ENCODE data around the gene U2AF1L4. TPM values are rescaled to one million over a fixed set of nuclear protein-coding genes. Genes with fewer than 3 reads are reported as not detected.
"Not testable (repeated sequence)": the region's sequence is repeated elsewhere in the genome, so short reads cannot be mapped to it uniquely, and the experiment has no call there.

The U2AF1L4 gene
- total RNA-seq, 3 donors from 2014 or later = 19.7 to 32.4 (median 32.1) TPM

DNA sequence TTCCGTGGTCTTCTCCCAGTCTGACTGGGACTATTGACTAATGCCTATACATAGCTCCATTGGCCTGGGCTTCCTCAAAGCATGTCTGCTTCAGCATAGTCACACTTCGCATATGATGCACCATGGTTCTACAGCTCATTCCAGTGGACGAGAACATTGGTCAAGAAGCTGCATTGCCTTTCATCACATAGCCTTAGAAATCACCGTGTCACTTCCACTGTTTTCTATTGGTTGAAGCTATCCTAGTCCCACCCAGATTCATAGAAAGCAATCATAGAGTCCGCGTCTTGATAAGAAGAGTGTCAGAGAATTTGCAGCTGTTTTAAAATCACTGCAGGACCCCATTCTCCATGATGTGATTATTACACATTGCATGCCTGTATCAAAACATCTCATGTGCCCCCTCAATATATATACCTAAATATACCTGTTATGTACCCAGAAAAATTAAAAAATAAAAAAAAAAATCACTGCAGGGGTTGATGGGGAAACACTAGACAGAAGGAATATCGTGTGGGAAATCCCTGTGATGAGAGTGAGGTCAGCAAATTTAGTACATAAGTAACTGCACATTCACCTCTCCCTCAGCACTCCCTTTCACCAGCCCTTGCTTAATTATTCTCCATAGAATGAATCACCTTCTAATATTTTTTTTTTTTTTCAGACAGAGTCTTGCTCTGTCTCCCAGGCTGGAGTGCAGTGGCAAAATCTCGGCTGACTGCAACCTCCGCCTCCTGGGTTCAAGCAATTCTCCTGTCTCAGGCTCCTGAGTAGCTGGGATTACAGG lies 28.0 kb upstream of the U2AF1L4 start:
- TF ChIP-seq, protein P1, sequence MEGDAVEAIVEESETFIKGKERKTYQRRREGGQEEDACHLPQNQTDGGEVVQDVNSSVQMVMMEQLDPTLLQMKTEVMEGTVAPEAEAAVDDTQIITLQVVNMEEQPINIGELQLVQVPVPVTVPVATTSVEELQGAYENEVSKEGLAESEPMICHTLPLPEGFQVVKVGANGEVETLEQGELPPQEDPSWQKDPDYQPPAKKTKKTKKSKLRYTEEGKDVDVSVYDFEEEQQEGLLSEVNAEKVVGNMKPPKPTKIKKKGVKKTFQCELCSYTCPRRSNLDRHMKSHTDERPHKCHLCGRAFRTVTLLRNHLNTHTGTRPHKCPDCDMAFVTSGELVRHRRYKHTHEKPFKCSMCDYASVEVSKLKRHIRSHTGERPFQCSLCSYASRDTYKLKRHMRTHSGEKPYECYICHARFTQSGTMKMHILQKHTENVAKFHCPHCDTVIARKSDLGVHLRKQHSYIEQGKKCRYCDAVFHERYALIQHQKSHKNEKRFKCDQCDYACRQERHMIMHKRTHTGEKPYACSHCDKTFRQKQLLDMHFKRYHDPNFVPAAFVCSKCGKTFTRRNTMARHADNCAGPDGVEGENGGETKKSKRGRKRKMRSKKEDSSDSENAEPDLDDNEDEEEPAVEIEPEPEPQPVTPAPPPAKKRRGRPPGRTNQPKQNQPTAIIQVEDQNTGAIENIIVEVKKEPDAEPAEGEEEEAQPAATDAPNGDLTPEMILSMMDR (IDR thresholded peaks at IDR 0.05) = no peak
- H3K4me1 ChIP-seq (ENCODE audit: low read depth) = no peaks in the 10 kb centered on the region
- H3K36me3 ChIP-seq (ENCODE audit: low read depth) = no peaks in the 10 kb centered on the region
- intact Hi-C loops (cut with DNase I, micrococcal nuclease) = no loop called here
- no peak for ATAC-seq
- no peaks in the 10 kb centered on the region for H3K9me3 ChIP-seq
- DNase-seq = no peak
- no peak overlapping the region for H3K4me3 ChIP-seq

- H3K4me3 ChIP-seq; intact Hi-C loops (cut with DNase I, micrococcal nuclease); ATAC-seq; H3K36me3 ChIP-seq (ENCODE audit: low read depth); DNase-seq; H3K9me3 ChIP-seq; H3K4me1 ChIP-seq (ENCODE audit: low read depth): not testable (repeated sequence)
Measured at GRCh38 chr19:35772362-35772761, 27.1 kb upstream of the U2AF1L4 start.

- intact Hi-C loops (cut with DNase I, micrococcal nuclease) = no loop called here
- Histone ChIP-seq H3K9me3 (no peaks in the 10 kb centered on the region), H3K4me1 (ENCODE audit: low read depth) (no peaks in the 10 kb centered on the region), H3K36me3 (ENCODE audit: low read depth) (no peaks in the 10 kb centered on the region), H3K4me3 (no peak overlapping the region)
- TF ChIP-seq, protein P1 (IDR thresholded peaks at IDR 0.05) = no peak
- DNase-seq (no peak), ATAC-seq (no peak)
Measured at GRCh38 chr19:35768082-35768421, 22.8 kb upstream of the U2AF1L4 start.

GRCh38 chr19:35767288-35768081 lies 22.3 kb upstream of the U2AF1L4 start:
- ATAC-seq (peak; percentile 25), DNase-seq (no peak)
- intact Hi-C loops (cut with DNase I, micrococcal nuclease) = no loop called here
- TF ChIP-seq, protein P1 (IDR thresholded peaks at IDR 0.05) = no peak
- Histone ChIP-seq H3K4me3 (no peak overlapping the region), H3K36me3 (ENCODE audit: low read depth) (no peaks in the 10 kb centered on the region), H3K9me3 (no peaks in the 10 kb centered on the region), H3K4me1 (ENCODE audit: low read depth) (no peaks in the 10 kb centered on the region)

GRCh38 chr19:35766571-35767104 lies 21.4 kb upstream of the U2AF1L4 start:
- no peak overlapping the region for H3K4me3 ChIP-seq
- TF ChIP-seq, protein P1 (IDR thresholded peaks at IDR 0.05) = no peak
- ATAC-seq = peak; percentile 24
- H3K4me1 ChIP-seq (ENCODE audit: low read depth) = no peaks in the 10 kb centered on the region
- H3K9me3 ChIP-seq = no peaks in the 10 kb centered on the region
- no peaks in the 10 kb centered on the region for H3K36me3 ChIP-seq (ENCODE audit: low read depth)
- DNase-seq = no peak
- intact Hi-C loops (cut with DNase I, micrococcal nuclease) = no loop called here
